H1 (cell line): ENCODE measurements around the gene CHST12. TPM values are rescaled to one million over a fixed set of nuclear protein-coding genes. Genes with fewer than 3 reads are reported as not detected.

ENCODE experiments used
- TAF7 ChIP-seq: optimal IDR thresholded peaks from 2 replicates; pipeline ENCODE3; 2011; ENCODE audit warnings: low read depth, mild to moderate bottlenecking, inconsistent platforms, low read length, moderate library complexity, borderline replicate concordance
- polyA plus RNA-seq, 7 experiments: library from polyadenylated mRNA; depleted of rRNA in 3 of 7; stranded (reverse) in 5 of 7; unstranded in 2 of 7; fragments of >200 nt in 5 of 7; fragments of 200-250 nt in 2 of 7; gene quantifications; 1 replicate in 5 of 7; 2 replicates in 1 of 7; 4 replicates in 1 of 7; pipeline versions ENCODE4 v1.2.1 to v1.2.3, GENCODE V29; 2011 to 2013; ENCODE audit warnings: missing spikeins in 2 of 7, mixed read lengths in 2 of 7
- total RNA-seq: library from RNA; stranded (reverse); fragmentation: NEBNext Ultra II Directional; extraction: Animal tissue kit (Norgen Biotek cat#: 25700); gene quantifications from 2 replicates; pipeline ENCODE4 v1.2.1, GENCODE V29; 2021

The CHST12 gene
- total and polyA plus RNA-seq, 2 of the 8 experiments (the other 6 are each of a cell fraction or from before 2014, with no cell fraction given), result 13.4 to 24.1 TPM

DNA sequence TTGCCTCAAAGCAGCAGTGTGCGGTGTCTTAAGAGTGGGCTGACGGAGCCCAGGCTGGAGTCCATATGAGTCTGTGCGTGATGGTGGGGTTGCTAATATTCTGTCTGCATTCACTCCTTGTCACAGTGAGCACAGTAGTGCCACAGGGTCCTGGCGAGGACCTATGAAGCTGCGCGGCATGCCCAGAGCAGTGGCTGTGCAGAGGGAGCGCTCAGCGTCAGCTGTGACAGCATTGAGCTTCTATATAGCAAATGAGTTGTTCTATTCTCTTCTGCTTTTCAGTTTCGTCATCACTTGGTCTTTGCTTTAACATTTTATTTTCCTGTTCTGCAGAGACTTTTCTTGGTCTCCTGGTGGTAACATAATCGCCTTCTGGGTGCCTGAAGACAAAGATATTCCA is 34.3 kb upstream of the CHST12 start (continued):
- TF ChIP-seq TAF7, result no peak
